PC-9 (cell line): Measurements from ENCODE around the gene PLA2G4D.

Experiments used
- CTCF ChIP-seq: fragments of 200-600 bp; sonication (generic); conservative IDR thresholded peaks from 2 replicates; pipeline ENCODE4 v1.6.1; 2017; ENCODE audit warnings: mixed run types, antibody characterized with exemption, mild to moderate bottlenecking, moderate library complexity
- EZH2 ChIP-seq: fragments of 200-600 bp; sonication (generic); IDR thresholded peaks from 2 replicates; pipeline ENCODE4 v1.8.0; 2017; ENCODE audit warnings: antibody characterized with exemption, low read depth

- no peak for TF ChIP-seq CTCF
- TF ChIP-seq EZH2 = no peak
Observed at GRCh38 chr15:42090370-42090769, 4.0 kb downstream of the PLA2G4D start.
